Neural cell (in vitro differentiated cells): Measurements from ENCODE around the gene SMIM14. TPM values are rescaled to one million over a fixed set of nuclear protein-coding genes. Genes with fewer than 3 reads are reported as not detected.
"Not testable (repeated sequence)": the region's sequence is repeated elsewhere in the genome, so short reads cannot be mapped to it uniquely, and the experiment has no call there.

Source experiments
- H2AFZ ChIP-seq: fragments of 200-600, 300-800 bp; sonication (generic), shearing (Covaris generic); 2 replicates; pipeline ENCODE4 v1.6.0; 2014; ENCODE audit warnings: low read depth, mild to moderate bottlenecking, antibody characterized with exemption, low read length, moderate library complexity
- H3F3A ChIP-seq: fragments of 200-600 bp; shearing (Covaris generic); 2 replicates; pipeline ENCODE4 v1.6.1; 2016; ENCODE audit warnings: mild to moderate bottlenecking, moderate library complexity, mixed read lengths, antibody characterized with exemption, low read length; ENCODE audit not compliant: insufficient read depth, poor library complexity, severe bottlenecking
- H3K27ac ChIP-seq: fragments of 200-600, 300-800 bp; sonication (generic), shearing (Covaris generic); 2 replicates; pipeline ENCODE4 v1.5.1; 2014; ENCODE audit warnings: mild to moderate bottlenecking, low read length, moderate library complexity
- H3K27me3 ChIP-seq: fragments of 300-800, 200-600 bp; sonication (generic), shearing (Covaris generic); 2 replicates; pipeline ENCODE4 v1.6.0; 2014; ENCODE audit warnings: mild to moderate bottlenecking, low read depth, low read length, moderate library complexity; ENCODE audit not compliant: insufficient read depth
- H3K36me3 ChIP-seq: fragments of 300-800, 200-600 bp; sonication (generic), shearing (Covaris generic); 2 replicates; pipeline ENCODE4 v1.5.1; 2014; ENCODE audit warnings: mild to moderate bottlenecking, antibody characterized with exemption, low read length, moderate library complexity; ENCODE audit not compliant: insufficient read depth
- H3K4me2 ChIP-seq: fragments of 300-800, 200-600 bp; sonication (generic), shearing (Covaris generic); 2 replicates; pipeline ENCODE4 v1.6.0; 2014; ENCODE audit warnings: mild to moderate bottlenecking, low read length
- H3K4me3 ChIP-seq: fragments of 300-800, 200-600 bp; sonication (generic), shearing (Covaris generic); 2 replicates; pipeline ENCODE4 v1.5.1; 2014; ENCODE audit warnings: mild to moderate bottlenecking, low read length, moderate library complexity
- H3K79me2 ChIP-seq: fragments of 200-600 bp; shearing (Covaris generic); replicated peaks from 2 replicates; pipeline ENCODE4 v1.6.0; 2014; ENCODE audit warnings: mild to moderate bottlenecking, low read length, moderate library complexity; ENCODE audit not compliant: insufficient read depth
- H3K9ac ChIP-seq: fragments of 300-800, 200-600 bp; sonication (generic), shearing (Covaris generic); 2 replicates; pipeline ENCODE4 v1.6.1; 2016; ENCODE audit warnings: mild to moderate bottlenecking, low read length, mixed read lengths
- H3K9me2 ChIP-seq: fragments of 200-600 bp; shearing (Covaris generic); 2 replicates; pipeline ENCODE4 v1.6.1; 2016; ENCODE audit warnings: mild to moderate bottlenecking, low read length, mixed read lengths; ENCODE audit not compliant: insufficient read depth
- H3K9me3 ChIP-seq: fragments of 200-600, 300-800 bp; sonication (generic), shearing (Covaris generic); 2 replicates; pipeline ENCODE4 v1.6.1; 2016; ENCODE audit warnings: mild to moderate bottlenecking, mixed run types, low read length, moderate library complexity, mixed read lengths
- H4K20me1 ChIP-seq: fragments of 200-600 bp; shearing (Covaris generic); 2 replicates; pipeline ENCODE4 v1.6.1; 2016; ENCODE audit warnings: mild to moderate bottlenecking, mixed run types; ENCODE audit not compliant: insufficient read depth
- EP300 ChIP-seq: fragments of 450-650 bp; conservative IDR thresholded peaks from 2 replicates; pipeline ENCODE4 v1.6.1; 2014; ENCODE audit warnings: antibody characterized with exemption, mild to moderate bottlenecking, moderate library complexity; ENCODE audit not compliant: poor library complexity, severe bottlenecking
- EZH2 ChIP-seq: fragments of 200-600, 300-800 bp; shearing (Covaris generic), sonication (generic); IDR thresholded peaks from 2 replicates; pipeline ENCODE4 v1.6.1; 2014; ENCODE audit warnings: antibody characterized with exemption, low read length, borderline replicate concordance, mild to moderate bottlenecking; ENCODE audit not compliant: insufficient read depth, poor library complexity, severe bottlenecking
- MXI1 ChIP-seq: fragments of 450-650 bp; conservative IDR thresholded peaks from 2 replicates; pipeline ENCODE4 v1.6.1; 2014; ENCODE audit warnings: antibody characterized with exemption, mild to moderate bottlenecking; ENCODE audit not compliant: poor library complexity, severe bottlenecking
- POLR2AphosphoS5 ChIP-seq: IDR thresholded peaks from 2 replicates; pipeline ENCODE4 v1.6.1; 2012
- RAD21 ChIP-seq: fragments of 450-650 bp; conservative IDR thresholded peaks from 2 replicates; pipeline ENCODE4 v1.6.1; 2014; ENCODE audit warnings: antibody characterized with exemption, mild to moderate bottlenecking, moderate library complexity
- REST ChIP-seq: IDR thresholded peaks from 2 replicates; pipeline ENCODE4 v1.6.1; 2012; ENCODE audit warnings: borderline replicate concordance
- SMC3 ChIP-seq: fragments of 450-650 bp; conservative IDR thresholded peaks from 2 replicates; pipeline ENCODE4 v1.6.1; 2014; ENCODE audit warnings: antibody characterized with exemption, mild to moderate bottlenecking, moderate library complexity; ENCODE audit not compliant: poor library complexity
- TAF1 ChIP-seq: IDR thresholded peaks from 2 replicates; pipeline ENCODE4 v1.6.1; 2012; ENCODE audit warnings: low read depth
- polyA plus RNA-seq: library from polyadenylated mRNA; depleted of rRNA; stranded (reverse); fragments of >200 nt; gene quantifications from 2 replicates; pipeline ENCODE4 v1.2.3, GENCODE V29; 2014

Gene SMIM14
- polyA plus RNA-seq, 1 donor from 2014 or later = 55.6 TPM

- H3K27ac ChIP-seq = no peak overlapping the region
- no peak overlapping the region for H3K4me3 ChIP-seq
- H3K9ac ChIP-seq = no peak overlapping the region
- H3K9me2 ChIP-seq = no peaks in the 10 kb centered on the region
- no peaks in the 10 kb centered on the region for H4K20me1 ChIP-seq
- H3K36me3 ChIP-seq = no peaks in the 10 kb centered on the region
- H3K27me3 ChIP-seq = no peaks in the 10 kb centered on the region
- no peak overlapping the region for H3K4me2 ChIP-seq
- no peak overlapping the region for H2AFZ ChIP-seq
- TF ChIP-seq RAD21 (no peak), EZH2 (no peak), SMC3 (no peak), POLR2AphosphoS5 (no peak), REST (no peak), MXI1 (no peak), TAF1 (no peak), EP300 (no peak)
- H3K9me3 ChIP-seq = no peaks in the 10 kb centered on the region
- no peaks in the 10 kb centered on the region for H3K79me2 ChIP-seq
- H3F3A ChIP-seq = no peaks in the 10 kb centered on the region
Measured at GRCh38 chr4:39617534-39617933, 21.1 kb downstream of the SMIM14 start.

GRCh38 chr4:39616651-39617050 is 22.0 kb downstream of the SMIM14 start:
- Histone ChIP-seq H4K20me1 (no peaks in the 10 kb centered on the region), H3K27ac (no peak overlapping the region), H2AFZ (no peak overlapping the region), H3K9ac (no peak overlapping the region), H3K4me2 (no peak overlapping the region), H3F3A (no peaks in the 10 kb centered on the region), H3K36me3 (no peaks in the 10 kb centered on the region), H3K4me3 (no peak overlapping the region), H3K9me3 (no peaks in the 10 kb centered on the region), H3K79me2 (no peaks in the 10 kb centered on the region), H3K9me2 (no peaks in the 10 kb centered on the region), H3K27me3 (no peaks in the 10 kb centered on the region)
- TF ChIP-seq TAF1 = no peak

- not testable (repeated sequence) for H3F3A ChIP-seq, H3K36me3 ChIP-seq, H3K4me3 ChIP-seq, H3K9me3 ChIP-seq, H4K20me1 ChIP-seq, H2AFZ ChIP-seq, H3K27me3 ChIP-seq, H3K79me2 ChIP-seq, H3K27ac ChIP-seq, H3K9ac ChIP-seq, H3K4me2 ChIP-seq, H3K9me2 ChIP-seq
Measured at GRCh38 chr4:39616112-39616511, 22.6 kb downstream of the SMIM14 start.
